DMS 273 (cell line): Measurements from ENCODE around the gene TBCC.

ENCODE experiments used
- DNase-seq: peaks from one replicate; lab custom pipeline; 2025; ENCODE audit not compliant: unreplicated experiment; lab: John Stamatoyannopoulos, UW

The TBCC gene

GRCh38 chr6:42771741-42772100, 25.8 kb upstream of the TBCC start:
- no peak for DNase-seq

GRCh38 chr6:42769836-42770235, 23.9 kb upstream of the TBCC start:
- no peak for DNase-seq

- DNase-seq: no peak
Observed at GRCh38 chr6:42769051-42769450, 23.1 kb upstream of the TBCC start.

- no peak for DNase-seq
Observed at GRCh38 chr6:42766163-42766670, 20.3 kb upstream of the TBCC start.

- no peak for DNase-seq
Observed at GRCh38 chr6:42764911-42765648, 19.2 kb upstream of the TBCC start.

GRCh38 chr6:42762950-42763349, 17.0 kb upstream of the TBCC start:
- no peak for DNase-seq

GRCh38 chr6:42762426-42762859, 16.5 kb upstream of the TBCC start:
- no peak for DNase-seq

GRCh38 chr6:42761287-42762067, 15.6 kb upstream of the TBCC start:
- no peak for DNase-seq

GRCh38 chr6:42758756-42759430, 13.0 kb upstream of the TBCC start:
- DNase-seq: no peak

GRCh38 chr6:42756722-42757121, 10.8 kb upstream of the TBCC start:
- DNase-seq: no peak

GRCh38 chr6:42754759-42755158, 8.9 kb upstream of the TBCC start:
- DNase-seq: no peak

GRCh38 chr6:42751055-42751454, 5.2 kb upstream of the TBCC start:
- no peak for DNase-seq

- DNase-seq: peak; percentile 39
Observed at GRCh38 chr6:42748203-42748898, 2.4 kb upstream of the TBCC start.

- DNase-seq: peak; percentile 97
Observed at GRCh38 chr6:42746463-42747391, 824 bp upstream of the TBCC start.

GRCh38 chr6:42745083-42745639, 742 bp downstream of the TBCC start:
- DNase-seq: peak; percentile 70

- peak; percentile 68 for DNase-seq
Observed at GRCh38 chr6:42744351-42744893, 1.5 kb downstream of the TBCC start.

- peak; percentile 97 for DNase-seq
Observed at GRCh38 chr6:42742116-42742894, 3.6 kb downstream of the TBCC start.

GRCh38 chr6:42740725-42741124, 5.2 kb downstream of the TBCC start:
- DNase-seq: no peak

GRCh38 chr6:42735976-42736375, 9.9 kb downstream of the TBCC start:
- DNase-seq: no peak
